ENCODE measurements around the gene EMC6.

DNA sequence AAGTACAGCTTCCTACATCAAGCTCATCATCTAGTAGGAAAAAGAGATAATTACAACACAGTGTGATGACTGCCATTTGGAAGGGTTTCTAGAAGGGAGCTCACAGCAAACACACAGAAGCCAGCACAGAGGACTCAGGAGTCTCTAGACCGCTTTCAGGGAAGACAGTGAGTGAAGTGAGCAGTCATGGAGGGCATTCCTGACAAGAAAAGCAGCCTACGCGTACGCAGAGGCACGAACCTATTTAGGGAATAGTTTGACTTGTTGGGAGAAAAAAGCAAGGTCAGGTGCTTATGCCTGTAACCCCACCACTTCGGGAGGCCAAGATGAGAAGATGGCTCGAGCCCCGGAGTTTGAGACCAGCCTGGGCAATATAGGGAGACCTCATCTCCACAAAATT lies 46.7 kb downstream of the EMC6 start:
- no peak for TF ChIP-seq POLR2A (IDR thresholded peaks at IDR 0.05)
- TF ChIP-seq, protein P1, sequence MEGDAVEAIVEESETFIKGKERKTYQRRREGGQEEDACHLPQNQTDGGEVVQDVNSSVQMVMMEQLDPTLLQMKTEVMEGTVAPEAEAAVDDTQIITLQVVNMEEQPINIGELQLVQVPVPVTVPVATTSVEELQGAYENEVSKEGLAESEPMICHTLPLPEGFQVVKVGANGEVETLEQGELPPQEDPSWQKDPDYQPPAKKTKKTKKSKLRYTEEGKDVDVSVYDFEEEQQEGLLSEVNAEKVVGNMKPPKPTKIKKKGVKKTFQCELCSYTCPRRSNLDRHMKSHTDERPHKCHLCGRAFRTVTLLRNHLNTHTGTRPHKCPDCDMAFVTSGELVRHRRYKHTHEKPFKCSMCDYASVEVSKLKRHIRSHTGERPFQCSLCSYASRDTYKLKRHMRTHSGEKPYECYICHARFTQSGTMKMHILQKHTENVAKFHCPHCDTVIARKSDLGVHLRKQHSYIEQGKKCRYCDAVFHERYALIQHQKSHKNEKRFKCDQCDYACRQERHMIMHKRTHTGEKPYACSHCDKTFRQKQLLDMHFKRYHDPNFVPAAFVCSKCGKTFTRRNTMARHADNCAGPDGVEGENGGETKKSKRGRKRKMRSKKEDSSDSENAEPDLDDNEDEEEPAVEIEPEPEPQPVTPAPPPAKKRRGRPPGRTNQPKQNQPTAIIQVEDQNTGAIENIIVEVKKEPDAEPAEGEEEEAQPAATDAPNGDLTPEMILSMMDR (IDR thresholded peaks at IDR 0.05) = no peak
